NCI-H2227 treated with DMSO at 0.1 percent for 48 hours (cell line): ENCODE data around the gene BMP8A.
"Not testable (repeated sequence)": the region's sequence is repeated elsewhere in the genome, so short reads cannot be mapped to it uniquely, and the experiment has no call there.

Experiments
- DNase-seq: peaks from one replicate; lab custom pipeline; 2025; lab: John Stamatoyannopoulos, UW

The BMP8A gene

GRCh38 chr1:39507230-39507928 is 15.9 kb downstream of the BMP8A start:
- peak; percentile 22 for DNase-seq

- DNase-seq = no peak
Observed at GRCh38 chr1:39508266-39508665, 16.8 kb downstream of the BMP8A start.

- no peak for DNase-seq
Observed at GRCh38 chr1:39508857-39509305, 17.4 kb downstream of the BMP8A start.

- no peak for DNase-seq
Observed at GRCh38 chr1:39509360-39510009, 18.0 kb downstream of the BMP8A start.

- DNase-seq = not testable (repeated sequence)
Observed at GRCh38 chr1:39510570-39511186, 19.2 kb downstream of the BMP8A start.

GRCh38 chr1:39511477-39511876 is 20.0 kb downstream of the BMP8A start:
- not testable (repeated sequence) for DNase-seq

GRCh38 chr1:39512234-39512847 is 20.9 kb downstream of the BMP8A start:
- not testable (repeated sequence) for DNase-seq

- not testable (repeated sequence) for DNase-seq
Observed at GRCh38 chr1:39514710-39515124, 23.3 kb downstream of the BMP8A start.

GRCh38 chr1:39515131-39516086 is 24.0 kb downstream of the BMP8A start:
- DNase-seq = not testable (repeated sequence)

- DNase-seq = not testable (repeated sequence)
Observed at GRCh38 chr1:39516841-39517240, 25.4 kb downstream of the BMP8A start.

- DNase-seq = not testable (repeated sequence)
Observed at GRCh38 chr1:39517936-39518335, 26.5 kb downstream of the BMP8A start.

- DNase-seq = not testable (repeated sequence)
Observed at GRCh38 chr1:39519376-39519775, 27.9 kb downstream of the BMP8A start.

- not testable (repeated sequence) for DNase-seq
Observed at GRCh38 chr1:39522221-39522620, 30.8 kb downstream of the BMP8A start.

GRCh38 chr1:39522661-39523567 is 31.5 kb downstream of the BMP8A start:
- DNase-seq = no peak

- no peak for DNase-seq
Observed at GRCh38 chr1:39524171-39524570, 32.7 kb downstream of the BMP8A start.

- DNase-seq = no peak
Observed at GRCh38 chr1:39524591-39525365, 33.3 kb downstream of the BMP8A start.

- no peak for DNase-seq
Observed at GRCh38 chr1:39525366-39526165, 34.1 kb downstream of the BMP8A start.

GRCh38 chr1:39526466-39527189 is 35.2 kb downstream of the BMP8A start:
- no peak for DNase-seq
